ENCODE data around the gene CAMSAP2.

- no peak for TF ChIP-seq EZH2 (optimal IDR thresholded peaks at IDR 0.05; ENCODE audit: low read depth, low read length)
- TF ChIP-seq, protein P1, sequence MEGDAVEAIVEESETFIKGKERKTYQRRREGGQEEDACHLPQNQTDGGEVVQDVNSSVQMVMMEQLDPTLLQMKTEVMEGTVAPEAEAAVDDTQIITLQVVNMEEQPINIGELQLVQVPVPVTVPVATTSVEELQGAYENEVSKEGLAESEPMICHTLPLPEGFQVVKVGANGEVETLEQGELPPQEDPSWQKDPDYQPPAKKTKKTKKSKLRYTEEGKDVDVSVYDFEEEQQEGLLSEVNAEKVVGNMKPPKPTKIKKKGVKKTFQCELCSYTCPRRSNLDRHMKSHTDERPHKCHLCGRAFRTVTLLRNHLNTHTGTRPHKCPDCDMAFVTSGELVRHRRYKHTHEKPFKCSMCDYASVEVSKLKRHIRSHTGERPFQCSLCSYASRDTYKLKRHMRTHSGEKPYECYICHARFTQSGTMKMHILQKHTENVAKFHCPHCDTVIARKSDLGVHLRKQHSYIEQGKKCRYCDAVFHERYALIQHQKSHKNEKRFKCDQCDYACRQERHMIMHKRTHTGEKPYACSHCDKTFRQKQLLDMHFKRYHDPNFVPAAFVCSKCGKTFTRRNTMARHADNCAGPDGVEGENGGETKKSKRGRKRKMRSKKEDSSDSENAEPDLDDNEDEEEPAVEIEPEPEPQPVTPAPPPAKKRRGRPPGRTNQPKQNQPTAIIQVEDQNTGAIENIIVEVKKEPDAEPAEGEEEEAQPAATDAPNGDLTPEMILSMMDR (IDR thresholded peaks at IDR 0.05; ENCODE audit: low read length), result no peak
These were observed 149.7 kb downstream of the CAMSAP2 start for GRCh38 chr1:200888349-200888838.
